Measurements from ENCODE around the gene BRAF.

- no peak for TF ChIP-seq ZBTB17 (tag by site-specific recombination; IDR thresholded peaks at IDR 0.05)
- TF ChIP-seq ZNF302 (tag by site-specific recombination; IDR thresholded peaks at IDR 0.05; ENCODE audit: low read depth): no peak
- no peak for TF ChIP-seq ZNF280C (tag by site-specific recombination; IDR thresholded peaks at IDR 0.05)
- no peak for TF ChIP-seq ZNF560 (tag by site-specific recombination; IDR thresholded peaks at IDR 0.05; ENCODE audit: borderline replicate concordance)
- TF ChIP-seq RBAK (tag by site-specific recombination; IDR thresholded peaks at IDR 0.05): no peak
- TF ChIP-seq ZNF596 (tag by site-specific recombination; IDR thresholded peaks at IDR 0.05): no peak
- TF ChIP-seq, protein P1, sequence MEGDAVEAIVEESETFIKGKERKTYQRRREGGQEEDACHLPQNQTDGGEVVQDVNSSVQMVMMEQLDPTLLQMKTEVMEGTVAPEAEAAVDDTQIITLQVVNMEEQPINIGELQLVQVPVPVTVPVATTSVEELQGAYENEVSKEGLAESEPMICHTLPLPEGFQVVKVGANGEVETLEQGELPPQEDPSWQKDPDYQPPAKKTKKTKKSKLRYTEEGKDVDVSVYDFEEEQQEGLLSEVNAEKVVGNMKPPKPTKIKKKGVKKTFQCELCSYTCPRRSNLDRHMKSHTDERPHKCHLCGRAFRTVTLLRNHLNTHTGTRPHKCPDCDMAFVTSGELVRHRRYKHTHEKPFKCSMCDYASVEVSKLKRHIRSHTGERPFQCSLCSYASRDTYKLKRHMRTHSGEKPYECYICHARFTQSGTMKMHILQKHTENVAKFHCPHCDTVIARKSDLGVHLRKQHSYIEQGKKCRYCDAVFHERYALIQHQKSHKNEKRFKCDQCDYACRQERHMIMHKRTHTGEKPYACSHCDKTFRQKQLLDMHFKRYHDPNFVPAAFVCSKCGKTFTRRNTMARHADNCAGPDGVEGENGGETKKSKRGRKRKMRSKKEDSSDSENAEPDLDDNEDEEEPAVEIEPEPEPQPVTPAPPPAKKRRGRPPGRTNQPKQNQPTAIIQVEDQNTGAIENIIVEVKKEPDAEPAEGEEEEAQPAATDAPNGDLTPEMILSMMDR (tag by site-specific recombination; IDR thresholded peaks at IDR 0.05): no peak
- no peak for TF ChIP-seq ZNF37A (tag by site-specific recombination; IDR thresholded peaks at IDR 0.05)
- TF ChIP-seq ZNF174 (tag by site-specific recombination; IDR thresholded peaks at IDR 0.05): no peak
- no peak for TF ChIP-seq SETDB1 (IDR thresholded peaks at IDR 0.05; ENCODE audit: insufficient read length, low read length)
- TF ChIP-seq, protein P2, sequence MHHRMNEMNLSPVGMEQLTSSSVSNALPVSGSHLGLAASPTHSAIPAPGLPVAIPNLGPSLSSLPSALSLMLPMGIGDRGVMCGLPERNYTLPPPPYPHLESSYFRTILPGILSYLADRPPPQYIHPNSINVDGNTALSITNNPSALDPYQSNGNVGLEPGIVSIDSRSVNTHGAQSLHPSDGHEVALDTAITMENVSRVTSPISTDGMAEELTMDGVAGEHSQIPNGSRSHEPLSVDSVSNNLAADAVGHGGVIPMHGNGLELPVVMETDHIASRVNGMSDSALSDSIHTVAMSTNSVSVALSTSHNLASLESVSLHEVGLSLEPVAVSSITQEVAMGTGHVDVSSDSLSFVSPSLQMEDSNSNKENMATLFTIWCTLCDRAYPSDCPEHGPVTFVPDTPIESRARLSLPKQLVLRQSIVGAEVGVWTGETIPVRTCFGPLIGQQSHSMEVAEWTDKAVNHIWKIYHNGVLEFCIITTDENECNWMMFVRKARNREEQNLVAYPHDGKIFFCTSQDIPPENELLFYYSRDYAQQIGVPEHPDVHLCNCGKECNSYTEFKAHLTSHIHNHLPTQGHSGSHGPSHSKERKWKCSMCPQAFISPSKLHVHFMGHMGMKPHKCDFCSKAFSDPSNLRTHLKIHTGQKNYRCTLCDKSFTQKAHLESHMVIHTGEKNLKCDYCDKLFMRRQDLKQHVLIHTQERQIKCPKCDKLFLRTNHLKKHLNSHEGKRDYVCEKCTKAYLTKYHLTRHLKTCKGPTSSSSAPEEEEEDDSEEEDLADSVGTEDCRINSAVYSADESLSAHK (tag by site-specific recombination; IDR thresholded peaks at IDR 0.05): no peak
- no peak for TF ChIP-seq ZNF48 (tag by site-specific recombination; IDR thresholded peaks at IDR 0.05)
- no peak for TF ChIP-seq ZNF777 (tag by site-specific recombination; IDR thresholded peaks at IDR 0.05; ENCODE audit: borderline replicate concordance)
- no peak for TF ChIP-seq ZNF548 (tag by site-specific recombination; IDR thresholded peaks at IDR 0.05)
Measured at GRCh38 chr7:140876519-140877248, 48.0 kb downstream of the BRAF start.

All from HEK293 (cell line).